ENCODE data around the gene PTPN13.

PTPN13 gene

GRCh38 chr4:86593688-86594558 is at the start of gene PTPN13:
Gene PTPN13, plus strand, starts transcription at chr4:86594315. Its CDS starts 40,942 bp downstream, at chr4:86635257.
- DNase-seq (ENCODE audit: low read depth in 2 of 2) = peak; percentile 47 to 55

GRCh38 chr4:86547140-86547539 is 47.0 kb upstream of the PTPN13 start:
- no peak for DNase-seq (ENCODE audit: low read depth in 2 of 2)

DNA sequence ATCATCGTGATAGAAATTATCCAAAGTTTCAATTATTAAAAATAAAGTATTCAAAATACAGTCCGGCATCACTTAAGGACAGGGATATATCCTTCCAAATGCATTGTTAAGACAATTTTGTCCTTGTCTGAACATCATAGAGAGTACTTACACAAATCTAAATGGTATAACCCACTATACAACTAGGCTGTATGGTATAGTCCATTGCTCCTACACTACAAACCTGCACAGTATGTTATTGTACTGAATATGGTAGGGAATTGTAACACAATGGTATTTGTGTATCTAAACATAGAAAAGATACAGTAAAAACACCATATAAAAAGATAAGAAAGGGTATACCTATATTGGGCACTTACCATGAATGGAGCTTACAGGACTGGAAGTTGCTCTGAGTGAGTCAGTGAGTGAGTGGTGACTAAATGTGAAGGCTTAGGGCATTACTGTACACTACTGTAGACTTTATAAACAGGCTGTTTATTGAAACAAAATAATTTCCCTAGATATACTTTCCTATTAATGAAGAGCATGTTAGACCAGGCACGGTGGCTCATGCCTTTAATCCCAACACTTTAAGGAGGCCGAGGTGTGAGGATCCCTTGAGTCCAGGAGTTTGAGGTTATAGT is 44.8 kb upstream of the PTPN13 start:
- DNase-seq (ENCODE audit: low read depth in 2 of 2) = no peak

DNA sequence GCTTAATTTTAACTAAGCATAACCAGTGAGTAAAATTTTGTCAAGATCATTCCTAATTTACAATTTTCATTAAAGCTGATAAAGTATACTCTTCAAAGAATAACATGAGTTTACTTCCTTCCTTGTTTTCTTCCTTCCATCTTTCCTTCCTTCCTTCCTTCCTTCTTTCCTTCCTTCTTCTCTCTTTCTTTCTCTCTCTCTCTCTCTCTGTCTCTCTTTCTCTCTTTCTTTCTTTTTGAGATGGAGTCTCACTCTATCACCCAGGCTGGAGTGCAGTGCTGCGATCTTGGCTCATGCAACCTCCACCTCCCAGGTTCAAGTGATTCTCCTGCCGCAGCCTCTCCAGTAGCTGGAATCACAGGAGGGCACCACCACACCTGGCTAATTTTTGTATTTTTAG is 42.7 kb upstream of the PTPN13 start:
- DNase-seq (ENCODE audit: low read depth in 2 of 2) = no peak

DNA sequence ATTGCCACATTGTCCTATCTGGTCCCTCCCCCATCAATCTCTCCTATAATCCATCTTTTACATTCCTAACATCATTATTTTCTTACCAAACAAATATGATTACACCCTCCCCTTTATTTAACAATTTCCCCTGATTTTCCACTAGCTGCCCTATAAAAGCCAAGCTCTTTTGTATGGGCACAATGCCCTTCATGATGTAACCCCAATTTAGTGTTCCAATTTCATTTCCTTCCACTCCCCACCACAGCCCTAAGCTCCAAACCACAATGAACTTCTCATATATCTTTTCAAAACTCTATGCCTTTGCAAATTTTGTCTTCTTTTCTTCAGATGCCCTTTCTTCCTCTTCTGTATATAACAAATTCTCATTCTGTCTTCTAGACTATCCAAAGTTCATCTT is 39.5 kb upstream of the PTPN13 start:
- no peak for DNase-seq (ENCODE audit: low read depth in 2 of 2)

GRCh38 chr4:86556791-86557415 is 37.2 kb upstream of the PTPN13 start:
- no peak for DNase-seq (ENCODE audit: low read depth in 2 of 2)

DNA sequence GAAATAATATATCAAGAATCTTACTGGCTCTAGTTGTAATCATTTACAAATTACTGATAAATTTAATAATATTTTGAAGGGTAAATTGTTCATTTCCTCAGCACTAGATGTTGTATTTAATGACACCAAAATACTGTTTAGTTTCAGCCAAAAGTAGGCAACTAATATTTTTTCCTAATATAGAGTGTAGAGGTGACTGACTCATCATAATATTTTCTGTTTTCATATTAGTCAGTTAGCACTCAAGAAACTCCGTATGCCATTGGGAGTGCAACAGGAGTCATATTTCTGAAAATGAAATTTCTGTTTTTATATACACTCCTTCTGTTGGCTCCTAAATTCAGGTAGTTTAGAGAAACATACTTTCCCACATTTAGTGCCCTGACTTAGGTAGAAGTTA is 36.6 kb upstream of the PTPN13 start:
- no peak for DNase-seq (ENCODE audit: low read depth in 2 of 2)

- DNase-seq (ENCODE audit: low read depth in 2 of 2) = no peak
Observed at GRCh38 chr4:86558258-86558657, 35.9 kb upstream of the PTPN13 start.

DNA sequence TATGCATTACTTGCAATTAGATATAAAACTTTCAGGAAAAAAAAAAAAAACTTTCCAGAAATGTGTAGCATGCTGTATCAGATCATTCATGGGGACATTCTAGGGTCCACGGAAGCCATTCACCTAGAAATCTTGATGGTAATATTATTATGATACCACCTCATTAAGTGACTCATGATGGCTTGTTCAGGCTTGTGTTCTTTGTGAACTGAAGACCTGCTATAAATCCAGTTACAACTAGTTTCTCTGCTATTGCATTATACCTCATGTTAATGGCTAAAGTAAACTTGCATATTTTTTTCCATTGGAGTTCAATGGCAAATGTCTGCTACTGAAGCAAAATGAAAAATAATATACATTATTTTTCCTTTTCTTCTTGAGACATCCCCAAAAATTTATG is 35.3 kb upstream of the PTPN13 start:
- DNase-seq (ENCODE audit: low read depth in 2 of 2) = no peak

DNA sequence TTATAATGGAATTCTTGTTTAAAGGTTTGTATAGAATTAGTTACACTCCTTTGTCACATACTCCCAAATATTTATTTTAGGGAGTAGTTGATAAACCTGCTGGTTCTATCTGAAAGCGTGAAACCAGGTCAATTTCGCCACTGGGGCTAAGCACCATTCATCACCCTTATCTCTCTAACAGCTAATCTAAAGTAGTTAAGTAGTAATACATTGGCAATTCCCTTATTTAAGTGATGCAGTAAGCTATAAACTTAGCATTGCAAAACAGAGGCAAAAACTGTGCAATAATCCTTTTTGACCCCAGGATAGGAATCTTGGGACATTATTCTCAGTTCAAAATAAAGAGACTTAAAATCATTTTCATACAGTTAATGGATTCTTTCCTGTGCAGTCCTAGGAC is 33.7 kb upstream of the PTPN13 start:
- no peak for DNase-seq (ENCODE audit: low read depth in 2 of 2)

DNA sequence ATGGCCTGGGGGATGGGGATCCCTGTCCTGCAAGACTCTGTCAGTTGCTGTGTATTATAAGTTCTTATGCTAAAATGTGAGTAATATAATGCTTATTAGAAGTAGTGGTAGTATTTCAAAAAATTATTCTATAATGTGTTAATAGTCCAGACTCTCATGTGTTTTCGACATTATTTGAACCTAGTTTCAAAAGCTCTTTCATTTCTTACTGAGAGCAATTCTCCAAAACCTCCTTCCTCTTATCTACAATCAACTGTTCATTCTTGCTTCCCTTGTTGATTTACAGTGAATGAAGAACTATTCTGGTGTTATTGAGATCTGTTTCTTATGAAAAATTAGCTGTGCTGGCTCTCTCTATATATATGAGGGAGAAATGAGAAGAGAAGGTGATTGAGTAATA is 32.9 kb upstream of the PTPN13 start:
- no peak for DNase-seq (ENCODE audit: low read depth in 2 of 2)

- no peak for DNase-seq (ENCODE audit: low read depth in 2 of 2)
Observed at GRCh38 chr4:86563416-86563815, 30.7 kb upstream of the PTPN13 start.

GRCh38 chr4:86564795-86565194 is 29.3 kb upstream of the PTPN13 start:
- no peak for DNase-seq (ENCODE audit: low read depth in 2 of 2)

GRCh38 chr4:86565651-86566050 is 28.5 kb upstream of the PTPN13 start:
- DNase-seq (ENCODE audit: low read depth in 2 of 2) = no peak

GRCh38 chr4:86569103-86569870 is 24.8 kb upstream of the PTPN13 start:
- DNase-seq (ENCODE audit: low read depth in 2 of 2) = no peak

GRCh38 chr4:86579941-86580340 is 14.2 kb upstream of the PTPN13 start:
- no peak for DNase-seq (ENCODE audit: low read depth in 2 of 2)

DNA sequence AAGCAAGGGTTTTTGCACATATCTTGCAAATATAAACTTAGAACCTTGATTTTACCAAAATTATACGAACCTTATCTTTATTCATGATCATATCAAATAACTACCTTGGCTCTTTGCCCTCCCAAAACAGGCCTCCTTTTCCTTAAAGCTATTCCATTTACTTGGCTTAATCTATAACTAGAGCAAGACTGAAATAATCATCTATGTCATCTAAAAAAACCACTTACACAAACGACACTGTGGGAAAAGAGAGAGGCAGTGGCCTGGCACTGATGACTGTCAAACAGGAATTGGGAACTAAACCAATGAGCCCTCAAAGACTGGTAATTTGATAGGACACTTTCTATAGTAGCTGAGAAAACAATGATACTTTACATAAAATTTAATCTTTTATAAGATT is 11.7 kb upstream of the PTPN13 start:
- no peak for DNase-seq (ENCODE audit: low read depth in 2 of 2)

- no peak for DNase-seq (ENCODE audit: low read depth in 2 of 2)
Observed at GRCh38 chr4:86586160-86586572, 7.9 kb upstream of the PTPN13 start.

- DNase-seq (ENCODE audit: low read depth in 2 of 2) = no peak
Observed at GRCh38 chr4:86586626-86587380, 7.3 kb upstream of the PTPN13 start.

GRCh38 chr4:86587381-86588140 is 6.6 kb upstream of the PTPN13 start:
- DNase-seq (ENCODE audit: low read depth in 2 of 2) = no peak

Data from stimulated activated CD8-positive, alpha-beta memory T cell treated with anti-CD3 and anti-CD28 coated beads, Interleukin-15, amount 100 ng/mL, for 48 hours (primary cell).